T-helper 2 cell treated with Interferon-gamma antibody and Interleukin-4, amounts not matched to agents 5 μg/mL and 100 μg/mL, for 36 hours (primary cell): ENCODE measurements around the gene UNKL.

Experiments used
- DNase-seq: peaks from one replicate; pipeline ENCODE4 v3.0.0; 2021; ENCODE audit warnings: low spot score
- H3K27ac Mint-ChIP-seq: one replicate; pipeline ENCODE4 v1.8.0; 2021; ENCODE audit warnings: mild to moderate bottlenecking, mixed read lengths
- H3K27me3 Mint-ChIP-seq: one replicate; pipeline ENCODE4 v1.8.0; 2021; ENCODE audit warnings: low read depth, mixed read lengths
- H3K36me3 Mint-ChIP-seq: one replicate; pipeline ENCODE4 v1.8.0; 2021; ENCODE audit warnings: low read depth, mixed read lengths
- H3K4me1 Mint-ChIP-seq: one replicate; pipeline ENCODE4 v1.8.0; 2021; ENCODE audit warnings: low read depth, mixed read lengths
- H3K4me3 Mint-ChIP-seq: one replicate; pipeline ENCODE4 v1.8.0; 2022; ENCODE audit warnings: mild to moderate bottlenecking, moderate library complexity, mixed read lengths
- H3K9me3 Mint-ChIP-seq: one replicate; pipeline ENCODE4 v1.8.0; 2021; ENCODE audit warnings: mixed read lengths

The UNKL gene

DNA sequence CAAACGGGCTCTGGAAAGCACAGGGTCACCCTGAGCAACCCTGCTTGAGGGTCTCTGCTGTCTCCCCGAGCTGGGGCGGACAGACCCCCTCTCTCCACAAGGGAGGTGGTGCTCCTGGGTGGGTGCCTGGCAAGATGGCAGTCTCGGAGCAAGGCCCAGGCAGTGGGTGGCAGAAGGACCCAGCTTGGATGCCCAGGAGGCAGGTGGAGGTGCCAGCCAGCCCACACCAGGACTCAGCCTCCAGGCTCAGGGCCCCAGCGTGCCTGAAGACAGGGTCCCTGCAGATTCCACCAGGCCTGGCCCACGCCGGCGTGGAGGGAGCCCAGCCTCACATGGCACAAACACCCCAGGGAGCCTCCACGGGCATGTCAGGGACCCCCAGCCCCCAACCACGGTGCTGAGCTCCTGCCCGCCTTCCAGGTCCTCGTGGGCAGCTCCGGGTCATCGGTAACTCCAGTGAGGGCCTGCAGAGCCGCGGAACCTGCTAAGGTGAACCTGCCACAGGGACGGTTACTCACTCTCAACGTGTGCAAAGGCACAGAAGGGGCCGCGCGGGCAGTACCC is 20.8 kb downstream of the UNKL start:
- DNase-seq = no peak
- Mint-ChIP-seq H3K4me1 (no peaks in the 10 kb centered on the region), H3K27me3 (no peaks in the 10 kb centered on the region), H3K9me3 (no peaks in the 10 kb centered on the region), H3K4me3 (no peak overlapping the region), H3K27ac (no peak overlapping the region), H3K36me3 (peaks cover 6% of the 10 kb centered on the region)

DNA sequence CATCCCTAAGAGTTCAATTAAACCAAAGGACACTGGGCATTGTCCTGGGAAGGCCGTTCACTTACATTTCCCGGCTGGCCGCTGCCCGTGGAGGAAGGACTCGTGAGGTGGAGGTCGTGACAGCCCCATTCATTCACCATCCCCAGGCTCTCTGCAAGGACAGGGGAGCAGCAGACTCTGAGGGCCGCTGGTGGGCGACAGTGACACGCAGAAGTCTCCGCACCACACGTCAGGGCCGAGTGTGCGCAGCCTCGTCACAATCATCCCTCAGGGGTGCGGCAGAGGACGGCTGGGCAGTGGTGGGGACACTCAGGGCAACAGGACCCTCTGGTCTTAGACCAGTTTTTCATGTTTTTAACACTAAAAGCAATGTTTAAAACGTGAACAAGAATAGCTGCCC is 21.7 kb downstream of the UNKL start:
- Mint-ChIP-seq H3K36me3 (peaks cover 4% of the 10 kb centered on the region), H3K4me3 (no peak overlapping the region), H3K9me3 (no peaks in the 10 kb centered on the region), H3K27ac (no peak overlapping the region), H3K27me3 (no peaks in the 10 kb centered on the region), H3K4me1 (no peaks in the 10 kb centered on the region)
- no peak for DNase-seq

DNA sequence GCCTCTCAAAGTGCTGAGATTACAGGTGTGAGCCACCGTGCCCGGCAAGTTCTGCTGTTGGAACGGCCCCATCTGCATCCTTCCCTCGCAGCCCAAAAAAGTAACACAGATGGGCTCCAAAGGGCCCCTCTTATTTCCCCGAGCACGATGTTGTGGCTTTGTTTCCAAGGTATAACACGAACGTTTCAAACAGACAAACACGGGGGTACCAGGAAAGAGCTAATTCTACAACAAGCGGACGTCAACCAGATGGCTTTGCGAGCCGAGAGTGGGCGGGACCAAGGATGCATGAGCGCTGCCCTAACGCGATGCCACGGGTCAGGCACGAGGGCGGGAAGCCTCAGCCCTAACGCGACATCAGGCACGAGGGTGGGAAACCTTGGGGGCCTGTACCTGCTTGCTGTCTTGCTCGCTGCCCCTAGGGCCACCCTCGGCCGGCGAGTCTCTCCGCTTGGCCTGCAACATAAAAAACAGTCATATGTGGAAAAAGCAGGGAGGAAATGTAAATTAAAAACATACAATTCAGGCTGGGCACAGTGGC is 24.2 kb downstream of the UNKL start:
- H3K9me3 Mint-ChIP-seq = no peaks in the 10 kb centered on the region
- H3K4me3 Mint-ChIP-seq = no peak overlapping the region
- no peaks in the 10 kb centered on the region for H3K4me1 Mint-ChIP-seq
- peaks cover 2% of the 10 kb centered on the region for H3K36me3 Mint-ChIP-seq
- no peaks in the 10 kb centered on the region for H3K27me3 Mint-ChIP-seq
- DNase-seq = no peak
- no peak overlapping the region for H3K27ac Mint-ChIP-seq

- H3K27ac Mint-ChIP-seq = no peak overlapping the region
- no peak for DNase-seq
- H3K27me3 Mint-ChIP-seq = no peaks in the 10 kb centered on the region
Measured at GRCh38 chr16:1389762-1390161, 24.7 kb downstream of the UNKL start.

DNA sequence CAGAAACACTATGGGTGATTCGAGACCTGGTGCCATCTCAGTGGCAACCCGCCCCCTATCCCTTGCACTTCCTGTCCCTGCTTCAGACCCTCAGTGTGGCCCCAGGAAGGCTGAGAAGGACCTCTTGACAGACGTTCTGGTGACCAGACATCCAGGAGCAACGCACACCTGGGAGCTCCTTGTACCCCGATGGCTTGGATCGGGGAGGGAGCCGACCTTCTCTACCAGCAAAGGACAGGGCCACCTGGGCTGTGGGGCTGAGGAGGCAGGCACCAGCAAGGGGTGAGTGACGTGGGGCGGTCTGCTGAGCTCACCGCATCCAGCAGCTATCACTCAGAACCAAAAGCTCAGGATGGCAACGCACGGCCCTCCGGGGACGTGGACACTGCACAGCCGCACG is 27.2 kb downstream of the UNKL start:
- Mint-ChIP-seq H3K4me1 (no peaks in the 10 kb centered on the region), H3K4me3 (no peak overlapping the region), H3K36me3 (no peaks in the 10 kb centered on the region), H3K27me3 (no peaks in the 10 kb centered on the region), H3K9me3 (no peaks in the 10 kb centered on the region), H3K27ac (no peak overlapping the region)
- no peak for DNase-seq

More at GRCh38 chr16:1389762-1390161, 24.7 kb downstream of the UNKL start:
- Mint-ChIP-seq H3K9me3 (no peaks in the 10 kb centered on the region), H3K4me1 (no peaks in the 10 kb centered on the region), H3K4me3 (no peak overlapping the region), H3K36me3 (peaks cover 2% of the 10 kb centered on the region)

GRCh38 chr16:1385232-1385631 is 29.3 kb downstream of the UNKL start:
- DNase-seq = no peak
- H3K4me1 Mint-ChIP-seq = no peaks in the 10 kb centered on the region
- H3K9me3 Mint-ChIP-seq = no peaks in the 10 kb centered on the region
- H3K36me3 Mint-ChIP-seq = peaks cover 3% of the 10 kb centered on the region
- no peak overlapping the region for H3K27ac Mint-ChIP-seq
- H3K4me3 Mint-ChIP-seq = no peak overlapping the region
- no peaks in the 10 kb centered on the region for H3K27me3 Mint-ChIP-seq

DNA sequence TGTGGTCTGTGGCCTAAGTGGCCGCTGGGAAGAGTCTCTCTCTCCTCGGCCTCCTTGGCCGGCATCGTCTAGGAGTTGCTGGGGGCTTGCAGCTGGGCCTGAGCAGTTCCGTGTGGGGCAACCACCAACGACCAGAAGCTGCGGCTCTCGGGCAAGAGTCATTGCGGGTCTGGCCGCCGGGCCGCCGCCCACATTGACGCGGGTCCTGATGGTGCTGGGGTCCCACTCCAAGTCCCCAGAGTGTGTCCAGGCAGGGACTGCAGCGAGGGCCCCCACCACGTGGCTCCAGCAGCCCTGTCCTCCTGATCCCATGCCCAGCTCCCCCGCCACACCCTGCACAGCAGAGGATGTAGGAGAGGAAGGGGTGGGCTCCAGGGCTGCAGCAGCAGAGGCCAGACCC is 30.9 kb downstream of the UNKL start:
- H3K27me3 Mint-ChIP-seq = no peaks in the 10 kb centered on the region
- peaks cover 4% of the 10 kb centered on the region for H3K4me1 Mint-ChIP-seq
- H3K36me3 Mint-ChIP-seq = peaks cover 6% of the 10 kb centered on the region
- no peak overlapping the region for H3K4me3 Mint-ChIP-seq
- H3K27ac Mint-ChIP-seq = no peak overlapping the region
- H3K9me3 Mint-ChIP-seq = no peaks in the 10 kb centered on the region
- no peak for DNase-seq

DNA sequence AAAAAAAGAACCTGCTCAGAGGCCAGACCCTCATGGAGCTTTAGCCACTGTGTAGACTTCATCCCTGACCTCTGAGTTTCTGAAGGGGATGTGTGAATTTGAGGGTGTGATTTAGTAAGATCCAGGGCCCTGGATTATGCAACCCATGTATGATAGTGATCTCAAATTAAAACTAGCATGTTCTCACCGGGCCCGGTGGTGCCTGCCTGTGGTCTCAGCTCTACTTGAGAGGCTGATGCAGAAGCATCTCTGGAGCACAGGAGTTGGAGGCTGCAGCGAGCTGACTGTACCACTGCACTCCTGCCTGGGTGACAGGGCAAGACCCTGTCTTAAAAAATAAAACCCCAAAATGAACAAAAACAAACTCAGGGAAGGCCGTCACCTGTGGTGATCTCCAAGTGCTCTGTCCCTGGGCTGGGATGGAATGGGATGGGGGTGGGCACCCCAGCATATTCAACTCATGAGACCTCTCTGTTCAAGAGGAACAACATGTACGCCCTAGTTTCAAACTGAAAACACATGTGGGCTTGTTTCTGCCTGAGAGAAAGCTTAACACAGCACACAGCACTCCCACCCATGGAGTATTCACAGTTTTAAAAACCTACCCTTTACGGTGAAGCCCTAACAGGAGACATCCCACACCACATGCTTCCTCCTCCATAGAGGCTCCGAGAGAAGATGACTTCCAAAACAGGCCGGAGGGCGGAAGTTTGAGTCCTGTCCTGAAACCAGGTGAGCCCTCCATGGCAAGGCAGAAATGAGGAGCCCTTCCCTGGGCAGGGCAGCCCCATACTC is 32.7 kb downstream of the UNKL start:
- peak overlapping the region; percentile 31 for H3K27ac Mint-ChIP-seq
- H3K9me3 Mint-ChIP-seq = no peaks in the 10 kb centered on the region
- H3K36me3 Mint-ChIP-seq = peaks cover 8% of the 10 kb centered on the region
- no peak for DNase-seq
- peaks cover 8% of the 10 kb centered on the region for H3K4me1 Mint-ChIP-seq
- H3K27me3 Mint-ChIP-seq = no peaks in the 10 kb centered on the region
- no peak overlapping the region for H3K4me3 Mint-ChIP-seq

DNA sequence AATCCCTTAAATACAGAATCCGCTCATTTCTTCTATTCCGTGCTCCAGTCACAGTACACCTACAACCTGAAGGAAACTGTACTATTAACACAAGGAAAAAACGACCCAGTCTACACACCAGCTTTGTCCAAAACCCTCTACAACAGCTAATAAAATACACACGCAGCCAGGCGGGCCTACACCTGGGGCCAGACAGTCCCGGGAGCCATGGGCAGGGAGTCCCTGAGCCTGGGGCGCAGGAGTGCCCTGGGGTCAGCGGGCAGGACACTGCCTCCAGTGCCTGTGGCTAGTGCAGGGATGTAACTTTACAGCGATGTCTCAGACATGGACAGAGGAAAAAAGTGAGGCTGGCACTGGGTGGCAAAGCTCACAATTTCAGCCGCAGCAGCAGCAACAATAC is 34.3 kb downstream of the UNKL start:
- peak overlapping the region; percentile 52 for H3K27ac Mint-ChIP-seq

DNA sequence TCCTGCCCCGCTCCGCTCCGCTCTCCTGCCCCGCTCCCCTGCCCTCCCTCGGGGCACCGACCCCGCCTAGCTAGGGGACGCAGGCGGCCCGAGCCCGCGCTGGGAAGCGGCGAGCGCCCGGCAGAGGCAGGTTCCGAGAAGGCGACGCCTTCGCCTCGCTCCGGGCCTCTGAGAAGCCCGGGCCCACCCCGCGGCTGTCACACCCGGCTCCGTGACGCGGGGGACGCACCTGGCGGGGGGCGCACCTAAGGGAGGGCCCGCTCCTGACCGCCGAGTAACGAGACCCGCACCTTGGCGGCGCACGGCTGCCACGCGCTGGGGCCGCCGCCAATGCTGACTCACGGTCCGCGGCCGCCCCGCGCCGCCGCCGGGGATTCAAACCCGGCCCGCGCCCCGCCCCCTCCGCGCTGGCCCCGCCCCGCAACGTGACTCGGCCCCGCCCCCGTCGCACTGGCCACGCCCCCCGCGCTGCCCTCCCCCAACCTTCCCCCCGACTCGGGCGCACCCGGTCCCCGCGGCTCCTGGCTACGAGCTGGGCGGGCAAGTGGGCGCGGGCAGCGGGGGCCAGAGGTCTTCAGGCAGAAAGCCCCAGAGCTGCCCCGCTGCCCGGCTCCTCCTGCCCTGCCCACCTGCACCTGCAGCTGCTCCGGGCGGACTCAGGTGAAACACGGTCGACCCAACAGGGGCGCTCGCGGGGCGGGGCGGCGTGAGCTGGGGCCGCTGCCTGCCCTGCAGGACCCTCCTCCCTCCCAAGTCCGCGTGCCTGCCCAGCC is 35.0 kb downstream of the UNKL start:
- peak; percentile 66 for DNase-seq
- Mint-ChIP-seq H3K4me1 (peaks cover 8% of the 10 kb centered on the region), H3K9me3 (no peaks in the 10 kb centered on the region), H3K4me3 (peak overlapping the region; percentile 77), H3K36me3 (peaks cover 8% of the 10 kb centered on the region), H3K27me3 (no peaks in the 10 kb centered on the region), H3K27ac (peak overlapping the region; percentile 52)

More for the DNA sequence above, 34.3 kb downstream of the UNKL start:
- Mint-ChIP-seq H3K4me1 (peaks cover 8% of the 10 kb centered on the region), H3K36me3 (peaks cover 8% of the 10 kb centered on the region), H3K4me3 (peak overlapping the region; percentile 77), H3K27me3 (no peaks in the 10 kb centered on the region), H3K9me3 (no peaks in the 10 kb centered on the region)
- DNase-seq = no peak

- Mint-ChIP-seq H3K4me1 (peaks cover 8% of the 10 kb centered on the region), H3K36me3 (peaks cover 8% of the 10 kb centered on the region), H3K27ac (peak overlapping the region; percentile 86), H3K4me3 (peak overlapping the region; percentile 82), H3K9me3 (no peaks in the 10 kb centered on the region), H3K27me3 (no peaks in the 10 kb centered on the region)
- DNase-seq = peak; percentile 79
Measured at GRCh38 chr16:1378804-1379303, 35.6 kb downstream of the UNKL start.

- H3K27ac Mint-ChIP-seq = peak overlapping the region; percentile 72
Measured at GRCh38 chr16:1378087-1378803, 36.3 kb downstream of the UNKL start.

GRCh38 chr16:1377406-1378010 is 37.0 kb downstream of the UNKL start:
- H3K9me3 Mint-ChIP-seq = no peaks in the 10 kb centered on the region
- peaks cover 8% of the 10 kb centered on the region for H3K36me3 Mint-ChIP-seq
- no peaks in the 10 kb centered on the region for H3K27me3 Mint-ChIP-seq
- no peak for DNase-seq
- H3K27ac Mint-ChIP-seq = peak overlapping the region; percentile 60
- H3K4me3 Mint-ChIP-seq = peak overlapping the region; percentile 82
- peaks cover 8% of the 10 kb centered on the region for H3K4me1 Mint-ChIP-seq

More at GRCh38 chr16:1378087-1378803, 36.3 kb downstream of the UNKL start:
- Mint-ChIP-seq H3K4me3 (peak overlapping the region; percentile 82), H3K9me3 (no peaks in the 10 kb centered on the region), H3K4me1 (peaks cover 8% of the 10 kb centered on the region), H3K27me3 (no peaks in the 10 kb centered on the region), H3K36me3 (peaks cover 8% of the 10 kb centered on the region)
- no peak for DNase-seq
